HUES48 (cell line): Measurements from ENCODE around the gene MICAL2.

Source experiments
- H3K27ac ChIP-seq: one replicate; pipeline ENCODE4 v1.7.0; 2013; ENCODE audit warnings: low read depth, low read length, inconsistent platforms
- H3K27me3 ChIP-seq: 2 replicates; pipeline ENCODE4 v1.6.1; 2013; ENCODE audit warnings: mild to moderate bottlenecking, low read length; ENCODE audit not compliant: control insufficient read depth, insufficient read depth
- H3K36me3 ChIP-seq: 2 replicates; pipeline ENCODE4 v1.6.1; 2013; ENCODE audit warnings: low read length; ENCODE audit not compliant: control insufficient read depth, insufficient read depth
- H3K4me1 ChIP-seq: 2 replicates; pipeline ENCODE4 v1.6.1; 2013; ENCODE audit warnings: mild to moderate bottlenecking, low read length; ENCODE audit not compliant: control insufficient read depth, insufficient read depth
- H3K4me3 ChIP-seq: 2 replicates; pipeline ENCODE4 v1.5.1; 2013; ENCODE audit warnings: mild to moderate bottlenecking, low read depth, low read length
- H3K9ac ChIP-seq: 2 replicates; pipeline ENCODE4 v1.6.1; 2013; ENCODE audit warnings: mild to moderate bottlenecking, low read depth, low read length, moderate library complexity
- H3K9me3 ChIP-seq: 2 replicates; pipeline ENCODE4 v1.6.1; 2013; ENCODE audit warnings: low read length; ENCODE audit not compliant: control insufficient read depth, insufficient read depth

The MICAL2 gene

DNA sequence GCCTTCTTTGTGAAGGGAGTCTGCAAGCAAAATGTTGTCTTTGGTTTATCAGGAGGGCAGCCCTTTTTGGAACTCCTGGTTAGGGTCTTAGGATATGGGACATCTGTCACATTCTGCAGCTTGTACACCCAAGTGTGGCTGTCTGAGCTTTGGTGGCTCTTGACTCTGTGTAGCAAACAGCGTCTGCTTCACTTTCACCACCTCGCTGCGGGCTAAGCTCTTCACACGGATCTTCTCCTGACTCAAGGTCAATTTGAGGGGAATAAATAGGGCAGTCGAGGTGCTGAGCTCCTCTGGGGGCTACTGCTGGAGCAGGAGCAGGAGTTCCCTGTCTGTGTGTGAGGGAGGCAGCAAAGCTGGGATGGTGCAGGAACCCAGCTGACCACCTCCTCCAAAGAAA lies 10.6 kb downstream of the MICAL2 start:
- H3K27ac ChIP-seq = no peak overlapping the region
- H3K4me3 ChIP-seq = no peak overlapping the region
- H3K36me3 ChIP-seq = no peaks in the 10 kb centered on the region
- no peaks in the 10 kb centered on the region for H3K27me3 ChIP-seq
- no peaks in the 10 kb centered on the region for H3K4me1 ChIP-seq
- no peaks in the 10 kb centered on the region for H3K9me3 ChIP-seq
- no peak overlapping the region for H3K9ac ChIP-seq

GRCh38 chr11:12121517-12121916 lies 11.1 kb downstream of the MICAL2 start:
- Histone ChIP-seq H3K4me1 (no peaks in the 10 kb centered on the region), H3K27me3 (no peaks in the 10 kb centered on the region), H3K27ac (no peak overlapping the region), H3K9ac (no peak overlapping the region), H3K36me3 (no peaks in the 10 kb centered on the region), H3K9me3 (no peaks in the 10 kb centered on the region), H3K4me3 (no peak overlapping the region)

DNA sequence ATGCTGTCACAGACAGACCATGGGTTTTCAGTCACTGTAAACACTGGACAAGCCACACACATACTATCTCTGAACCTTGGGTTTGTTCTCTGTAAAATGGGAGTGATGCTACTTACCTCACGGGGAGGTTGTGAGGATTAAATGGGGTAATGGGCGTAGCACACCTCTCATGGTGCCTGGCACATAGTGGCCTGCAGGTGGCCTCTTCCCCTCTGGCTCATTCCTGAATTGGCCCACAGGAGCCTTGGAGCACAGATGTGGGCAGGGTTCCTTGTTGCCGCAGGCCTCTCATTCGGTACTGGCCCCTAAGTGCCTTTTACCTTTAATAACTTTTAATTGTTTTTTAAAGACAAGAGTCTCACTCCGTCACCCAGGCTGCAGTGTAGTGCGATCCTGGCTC lies 11.7 kb downstream of the MICAL2 start:
- Histone ChIP-seq H3K27me3 (no peaks in the 10 kb centered on the region), H3K27ac (no peak overlapping the region), H3K4me1 (no peaks in the 10 kb centered on the region)

GRCh38 chr11:12123273-12123672 lies 12.9 kb downstream of the MICAL2 start:
- Histone ChIP-seq H3K4me3 (no peak overlapping the region), H3K27me3 (no peaks in the 10 kb centered on the region), H3K27ac (no peak overlapping the region), H3K9ac (no peak overlapping the region), H3K4me1 (no peaks in the 10 kb centered on the region), H3K9me3 (no peaks in the 10 kb centered on the region), H3K36me3 (no peaks in the 10 kb centered on the region)

More for the DNA sequence above, 11.7 kb downstream of the MICAL2 start:
- Histone ChIP-seq H3K4me3 (no peak overlapping the region), H3K9me3 (no peaks in the 10 kb centered on the region), H3K9ac (no peak overlapping the region), H3K36me3 (no peaks in the 10 kb centered on the region)

DNA sequence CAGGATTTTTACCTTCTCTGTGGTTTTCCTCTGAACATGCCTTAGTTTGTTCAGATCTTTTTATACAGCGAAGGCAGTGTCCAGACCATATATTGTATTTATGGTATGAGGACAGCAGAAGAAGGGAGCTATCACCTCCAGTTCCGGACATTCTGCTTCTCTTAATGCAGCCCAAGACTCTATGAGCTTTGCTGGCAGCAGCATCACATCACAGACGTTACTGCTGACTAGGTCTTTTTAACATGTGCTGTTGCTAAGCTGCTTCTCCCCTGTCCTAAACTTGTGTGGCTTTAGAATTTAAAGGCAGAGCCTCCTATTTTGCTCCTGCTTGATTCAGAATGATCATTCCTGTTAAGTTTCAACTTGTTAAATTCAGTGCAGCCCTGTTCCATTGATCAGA lies 13.4 kb downstream of the MICAL2 start:
- Histone ChIP-seq H3K36me3 (no peaks in the 10 kb centered on the region), H3K4me1 (no peaks in the 10 kb centered on the region), H3K27me3 (no peaks in the 10 kb centered on the region), H3K4me3 (no peak overlapping the region), H3K9me3 (no peaks in the 10 kb centered on the region), H3K27ac (no peak overlapping the region), H3K9ac (no peak overlapping the region)

DNA sequence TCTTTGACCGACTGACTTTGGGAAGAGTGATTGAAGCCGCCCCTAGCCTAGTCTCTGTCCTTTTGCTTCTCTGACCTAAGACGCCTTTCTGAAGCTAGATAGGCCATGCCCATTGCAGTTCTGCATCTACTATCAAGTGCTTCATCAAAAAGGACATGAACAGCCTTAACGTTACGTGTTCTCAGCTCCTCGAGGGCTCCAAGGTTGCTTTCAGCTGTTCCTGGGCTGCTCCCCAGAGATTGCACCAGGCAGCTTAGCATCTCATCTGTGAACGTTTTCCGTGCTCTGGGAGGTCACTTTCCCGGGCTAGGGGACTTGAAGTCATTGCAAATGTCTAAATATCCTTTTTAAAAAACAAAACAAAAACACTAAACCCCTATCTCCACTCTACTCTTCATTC lies 13.9 kb downstream of the MICAL2 start:
- no peak overlapping the region for H3K9ac ChIP-seq
- no peak overlapping the region for H3K27ac ChIP-seq
- H3K36me3 ChIP-seq = no peaks in the 10 kb centered on the region
- H3K27me3 ChIP-seq = no peaks in the 10 kb centered on the region
- H3K9me3 ChIP-seq = no peaks in the 10 kb centered on the region
- no peak overlapping the region for H3K4me3 ChIP-seq
- no peaks in the 10 kb centered on the region for H3K4me1 ChIP-seq

- Histone ChIP-seq H3K9me3 (no peaks in the 10 kb centered on the region), H3K9ac (no peak overlapping the region), H3K36me3 (no peaks in the 10 kb centered on the region), H3K4me3 (no peak overlapping the region), H3K27me3 (no peaks in the 10 kb centered on the region), H3K27ac (no peak overlapping the region), H3K4me1 (no peaks in the 10 kb centered on the region)
Observed at GRCh38 chr11:12125609-12126149, 15.3 kb downstream of the MICAL2 start.

DNA sequence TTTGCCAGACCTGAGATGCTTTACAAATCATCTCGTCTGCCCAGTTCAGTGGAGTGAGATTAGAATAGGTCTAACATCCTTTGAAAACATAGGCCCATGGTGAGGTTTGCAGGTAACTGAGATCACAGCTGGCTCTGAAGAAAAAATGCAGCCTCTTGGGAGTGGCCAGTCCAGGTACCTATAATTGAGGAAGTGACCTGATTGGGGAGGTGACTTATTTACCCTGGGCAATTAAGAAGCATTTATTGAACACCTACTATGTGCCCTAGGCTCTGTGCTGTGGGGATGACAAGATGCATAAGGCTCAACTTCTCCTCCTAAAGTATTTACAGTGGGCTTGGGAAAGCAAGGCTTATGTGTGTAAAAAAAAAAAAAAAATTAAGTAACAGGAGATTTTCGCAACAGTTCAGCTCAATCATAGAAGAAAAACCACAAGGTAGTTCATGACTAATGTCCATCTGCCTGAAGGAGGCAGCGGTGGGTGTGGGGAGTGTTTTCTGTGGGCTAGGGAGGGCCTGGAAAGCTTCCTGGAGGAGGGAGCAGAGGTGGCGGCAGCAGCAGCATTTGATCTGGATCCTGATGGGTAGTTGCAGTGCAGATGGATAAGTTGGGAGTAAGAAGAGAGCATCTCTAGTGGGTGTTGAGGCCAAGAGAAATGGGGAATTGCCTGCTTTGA lies 16.1 kb downstream of the MICAL2 start:
- H3K4me3 ChIP-seq = no peak overlapping the region
- no peaks in the 10 kb centered on the region for H3K4me1 ChIP-seq
- H3K9ac ChIP-seq = no peak overlapping the region
- H3K27me3 ChIP-seq = no peaks in the 10 kb centered on the region
- H3K36me3 ChIP-seq = no peaks in the 10 kb centered on the region
- no peak overlapping the region for H3K27ac ChIP-seq
- no peaks in the 10 kb centered on the region for H3K9me3 ChIP-seq

GRCh38 chr11:12127206-12127898 lies 17.0 kb downstream of the MICAL2 start:
- no peak overlapping the region for H3K27ac ChIP-seq
- H3K9ac ChIP-seq = no peak overlapping the region
- no peaks in the 10 kb centered on the region for H3K9me3 ChIP-seq
- no peaks in the 10 kb centered on the region for H3K27me3 ChIP-seq
- H3K4me1 ChIP-seq = no peaks in the 10 kb centered on the region
- H3K36me3 ChIP-seq = no peaks in the 10 kb centered on the region
- H3K4me3 ChIP-seq = no peak overlapping the region

DNA sequence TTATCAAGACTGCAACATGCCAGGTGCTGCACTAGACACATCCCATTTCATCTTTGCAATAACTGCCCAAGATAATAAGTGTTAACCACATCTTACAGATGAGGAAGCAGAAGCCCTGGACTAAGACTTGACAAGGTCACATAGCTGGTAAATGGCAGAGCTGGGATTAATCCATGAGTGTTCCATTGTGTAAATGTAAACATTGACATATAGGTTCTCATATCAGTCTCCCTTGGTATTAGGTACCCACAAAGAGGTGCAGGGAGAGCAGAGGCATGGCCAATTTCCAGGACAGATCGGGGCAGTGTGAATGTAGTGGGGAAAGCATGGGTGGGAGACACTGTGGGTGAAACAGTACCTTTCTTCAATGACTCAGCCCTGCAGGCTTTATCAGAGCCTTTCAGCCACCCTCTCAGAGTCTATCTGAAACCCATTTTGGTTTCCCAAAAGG lies 17.9 kb downstream of the MICAL2 start:
- Histone ChIP-seq H3K9ac (no peak overlapping the region), H3K27me3 (no peaks in the 10 kb centered on the region), H3K4me3 (no peak overlapping the region), H3K9me3 (no peaks in the 10 kb centered on the region), H3K36me3 (no peaks in the 10 kb centered on the region), H3K4me1 (no peaks in the 10 kb centered on the region), H3K27ac (no peak overlapping the region)

GRCh38 chr11:12129227-12129626 lies 18.8 kb downstream of the MICAL2 start:
- H3K9me3 ChIP-seq = no peaks in the 10 kb centered on the region
- H3K36me3 ChIP-seq = no peaks in the 10 kb centered on the region
- H3K27me3 ChIP-seq = no peaks in the 10 kb centered on the region
- no peak overlapping the region for H3K9ac ChIP-seq
- H3K4me3 ChIP-seq = no peak overlapping the region
- H3K27ac ChIP-seq = no peak overlapping the region
- no peaks in the 10 kb centered on the region for H3K4me1 ChIP-seq
